Activated CD8-positive, alpha-beta memory T cell treated with anti-CD3 and anti-CD28 coated beads for 48 hours (primary cell): ENCODE results near the gene ZSCAN22.
"Not testable (repeated sequence)": the region's sequence is repeated elsewhere in the genome, so short reads cannot be mapped to it uniquely, and the experiment has no call there.

ENCODE experiments used
- DNase-seq, 3 experiments: peaks; one replicate each; pipeline ENCODE4 v3.0.0-alpha.2; 2020; ENCODE audit warnings: low read depth in 2 of 3, low spot score in 2 of 3

The ZSCAN22 gene

GRCh38 chr19:58368561-58369360 is 42.0 kb downstream of the ZSCAN22 start:
- no peak for DNase-seq

- no peak for DNase-seq
Observed at GRCh38 chr19:58372311-58373133, 45.7 kb downstream of the ZSCAN22 start.

DNA sequence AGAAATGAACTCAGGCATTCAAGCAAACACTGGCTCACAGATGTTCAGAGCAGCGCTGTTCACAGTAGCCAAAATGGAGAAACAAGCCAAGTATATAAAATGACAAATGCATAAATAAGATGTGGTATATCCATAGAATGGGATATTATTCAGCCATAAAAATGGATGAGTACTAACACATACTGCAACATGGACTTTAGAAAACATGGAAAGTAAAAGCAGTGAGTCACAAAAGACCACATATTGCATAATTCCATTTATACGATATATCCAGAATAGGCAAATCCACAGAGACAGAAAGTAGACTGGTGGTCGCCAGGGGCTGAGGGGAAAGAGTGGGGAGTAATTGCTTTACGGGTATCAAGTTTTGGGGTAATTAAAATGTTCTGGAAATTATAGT is 47.4 kb downstream of the ZSCAN22 start:
- no peak for DNase-seq

DNA sequence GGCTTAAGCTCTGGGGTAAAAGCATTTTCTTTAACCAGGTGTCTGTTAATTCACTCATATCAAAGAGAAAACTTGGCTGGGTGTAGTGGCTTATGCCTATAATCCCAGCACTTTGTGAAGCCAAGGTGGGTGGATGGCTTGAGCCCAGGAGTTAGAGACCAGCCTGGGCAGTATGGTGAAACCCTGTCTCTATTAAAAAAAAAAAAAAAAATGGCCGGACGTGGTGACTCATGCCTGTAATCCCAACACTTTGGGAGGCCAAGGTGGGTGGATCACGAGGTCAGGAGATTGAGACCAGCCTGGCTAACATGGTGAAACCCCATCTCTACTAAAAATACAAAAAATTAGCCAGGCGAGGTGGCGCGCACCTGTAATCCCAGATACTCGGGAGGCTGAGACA is 49.9 kb downstream of the ZSCAN22 start:
- DNase-seq = not testable (repeated sequence)

DNA sequence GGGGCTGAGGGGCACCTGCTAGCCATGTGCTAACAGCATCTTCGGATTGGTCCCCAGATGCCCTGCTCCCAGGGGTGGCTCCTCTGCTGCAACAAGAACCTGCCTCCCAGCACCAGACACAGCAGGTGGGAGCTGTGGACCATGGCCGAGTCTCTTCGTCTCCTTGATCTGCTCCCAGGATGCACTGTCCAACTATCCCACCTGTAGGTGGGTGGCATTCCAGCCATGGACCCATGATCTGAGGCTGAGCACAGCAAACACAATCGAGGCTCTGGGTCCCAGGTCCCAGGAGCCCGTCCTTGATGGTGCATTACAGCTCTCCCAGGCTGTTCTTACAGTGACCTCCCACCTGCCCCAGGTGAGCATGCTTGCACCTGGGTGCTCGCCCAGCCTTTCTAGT is 52.5 kb downstream of the ZSCAN22 start:
- DNase-seq = no peak

DNA sequence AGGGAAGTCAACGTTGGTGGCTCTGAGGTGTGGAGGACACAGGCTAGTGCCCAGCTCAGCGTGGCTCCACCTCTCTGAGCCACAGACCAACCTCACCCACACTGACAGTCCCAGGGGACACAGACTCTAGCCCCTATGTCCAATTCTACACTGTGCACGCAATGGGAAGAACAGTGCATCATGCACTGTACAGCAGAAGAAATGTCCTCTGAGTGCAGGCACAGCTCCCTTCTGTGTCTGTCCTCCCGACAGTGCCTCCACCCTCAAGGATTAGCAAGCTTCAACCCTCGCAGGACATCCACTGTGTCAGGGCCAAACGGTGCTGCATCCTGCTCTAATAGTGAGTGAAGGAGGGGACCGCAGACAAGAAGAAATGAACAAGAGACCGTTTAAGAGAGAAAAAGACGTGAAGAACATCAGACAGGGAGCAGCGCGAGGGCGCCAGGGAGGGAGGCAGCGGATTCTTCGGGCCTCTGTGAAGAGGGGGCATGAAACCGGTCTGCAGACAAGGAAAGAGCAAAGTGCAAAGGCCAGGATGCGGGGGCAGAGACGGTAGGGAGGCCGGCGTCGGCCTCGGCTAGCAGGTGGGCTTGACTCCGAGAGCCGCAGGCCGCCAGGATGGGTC is 53.4 kb downstream of the ZSCAN22 start:
- no peak for DNase-seq

DNA sequence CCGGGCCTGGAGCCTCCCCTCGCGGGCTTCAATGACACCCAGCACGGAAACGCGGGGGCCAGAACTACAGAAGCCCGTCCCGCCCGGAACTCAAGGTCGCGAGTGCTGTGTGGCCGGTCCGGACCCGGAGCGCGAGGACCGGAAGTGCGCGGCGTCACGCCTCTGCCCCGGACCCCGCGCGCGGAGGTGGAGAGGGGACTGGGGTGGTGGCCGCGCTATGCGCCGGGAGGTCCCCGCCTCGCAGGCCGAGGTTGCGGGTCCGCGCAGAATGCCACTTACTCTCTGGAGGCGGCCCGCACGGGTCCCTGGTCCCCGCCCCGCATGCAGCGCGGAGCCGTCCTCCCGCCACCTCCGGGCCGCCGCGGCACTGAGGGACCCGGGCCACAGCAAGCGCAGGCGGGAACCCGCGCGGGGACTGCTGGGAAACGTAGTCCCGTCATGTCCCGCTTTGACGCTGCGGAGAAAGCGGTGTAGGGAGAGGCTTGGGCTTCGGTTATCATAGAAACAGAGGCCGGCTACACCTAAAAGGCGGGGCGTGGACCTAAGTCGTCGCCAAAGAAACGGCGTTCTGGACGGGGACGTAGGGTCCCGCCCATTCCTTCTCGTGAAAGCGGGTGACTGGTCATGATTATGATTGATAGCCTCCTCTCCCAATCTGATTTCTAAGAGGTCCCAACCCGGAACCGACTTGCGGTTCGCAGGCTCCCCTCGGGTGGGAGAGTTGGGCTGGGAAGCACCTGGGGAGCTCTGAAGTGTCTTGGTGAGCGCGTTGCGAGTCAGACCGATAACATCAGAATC is 54.1 kb downstream of the ZSCAN22 start, which contains the start of gene ZNF837:
Gene ZNF837 (minus strand): TSS at position 369 of the 798 bp plus-strand sequence. CDS start 11,698 bp downstream, outside the sequence.
- DNase-seq = peak; percentile 87 to 89 (median 88)

DNA sequence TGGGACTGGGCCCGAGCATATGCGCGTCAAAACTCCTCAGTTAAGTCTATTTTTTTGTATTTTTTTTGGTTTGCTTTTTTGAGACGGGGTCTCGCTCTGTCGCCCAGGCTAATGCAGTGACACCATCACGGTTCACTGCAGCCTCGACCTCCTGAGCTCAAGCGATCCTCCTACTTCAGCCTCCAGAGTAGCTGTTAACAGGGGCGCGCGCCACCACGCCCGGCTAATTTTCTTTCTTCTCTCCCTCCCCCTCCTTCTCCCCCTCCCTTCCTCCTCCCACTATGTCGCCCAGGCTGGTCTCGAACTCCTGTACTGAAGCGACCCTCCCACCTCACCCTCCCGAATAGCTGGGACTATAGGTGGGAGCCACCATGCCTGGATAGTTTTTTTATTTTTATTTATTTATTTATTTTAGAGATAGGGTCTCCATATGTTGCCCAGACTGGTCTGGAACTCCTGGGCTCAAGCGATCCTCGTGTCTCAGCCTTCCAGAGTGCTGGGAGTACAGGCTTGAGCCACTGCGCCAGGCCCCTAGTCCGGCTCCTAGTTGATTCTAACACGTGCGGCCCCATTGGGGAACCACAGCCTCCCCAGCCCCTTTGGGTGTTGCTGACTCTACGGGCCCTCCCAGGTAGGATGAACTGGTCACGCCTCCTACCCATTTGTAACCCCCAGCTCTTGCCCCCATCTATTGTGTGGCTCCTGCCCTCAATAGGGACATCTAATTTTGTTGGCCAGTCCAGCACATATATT is 54.8 kb downstream of the ZSCAN22 start:
- no peak for DNase-seq

DNA sequence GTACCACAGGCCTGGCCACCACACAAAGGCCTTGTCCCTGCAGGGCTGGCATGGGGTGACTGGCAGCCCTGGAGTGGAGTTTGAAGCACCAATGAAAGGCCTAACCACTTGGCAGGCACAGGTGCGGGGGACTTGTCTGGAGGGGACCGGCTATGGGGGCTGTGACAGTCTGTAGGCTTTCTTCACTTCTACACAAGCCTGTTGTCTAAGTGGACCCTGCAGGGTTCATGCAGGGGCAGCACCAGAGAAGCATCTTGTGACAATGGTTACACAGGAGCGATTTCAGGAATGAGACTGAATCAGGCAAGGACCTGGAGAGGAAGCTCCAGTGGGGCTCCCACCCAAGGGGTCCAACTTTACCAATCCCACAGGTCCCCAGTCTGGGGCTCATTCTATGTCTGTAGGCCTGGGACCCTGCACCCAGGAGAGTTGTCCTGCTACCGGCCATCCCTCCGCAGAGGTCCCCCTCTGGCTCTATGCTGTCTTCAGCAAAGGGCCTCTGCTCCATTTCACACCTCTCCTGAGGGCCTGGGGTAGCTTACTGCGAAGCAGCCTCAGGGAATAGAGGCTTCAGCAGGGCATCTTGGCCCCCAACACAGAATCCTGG is 56.3 kb downstream of the ZSCAN22 start:
- DNase-seq = no peak

- DNase-seq = no peak
Observed at GRCh38 chr19:58385313-58385890, 58.6 kb downstream of the ZSCAN22 start.

DNA sequence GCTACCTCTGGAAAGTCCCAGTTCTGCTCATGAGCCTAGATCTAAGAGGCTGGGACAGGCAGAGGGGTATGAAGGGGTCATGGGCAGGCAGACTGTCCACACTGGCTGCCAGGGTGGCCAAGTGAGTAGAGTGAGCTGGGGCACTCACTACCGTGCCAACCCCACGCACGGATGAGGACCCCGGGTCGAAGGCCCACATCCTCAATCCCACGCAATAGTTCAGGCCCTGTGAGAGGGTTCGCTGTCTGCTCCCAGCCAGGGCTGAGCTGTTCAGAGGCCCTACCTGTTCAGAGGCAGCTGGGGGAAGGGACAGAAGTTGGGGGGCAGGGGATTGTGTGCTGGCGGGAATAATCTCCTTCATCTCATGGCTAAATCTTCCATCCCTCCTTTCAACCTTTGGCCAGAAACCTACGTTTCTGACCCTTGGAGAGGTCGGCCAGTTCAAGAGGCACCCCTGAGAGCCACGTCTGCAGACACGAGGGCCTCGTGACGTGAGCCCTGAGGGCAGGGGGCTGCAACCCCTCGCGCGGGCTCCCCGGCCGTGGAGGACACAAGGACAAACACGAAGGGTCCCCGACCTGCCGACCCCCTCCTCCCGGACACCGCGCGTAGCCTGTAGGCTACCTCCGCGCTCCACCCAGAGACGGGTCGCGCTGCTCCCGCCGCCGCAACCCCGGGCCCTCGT is 59.2 kb downstream of the ZSCAN22 start:
- no peak for DNase-seq

DNA sequence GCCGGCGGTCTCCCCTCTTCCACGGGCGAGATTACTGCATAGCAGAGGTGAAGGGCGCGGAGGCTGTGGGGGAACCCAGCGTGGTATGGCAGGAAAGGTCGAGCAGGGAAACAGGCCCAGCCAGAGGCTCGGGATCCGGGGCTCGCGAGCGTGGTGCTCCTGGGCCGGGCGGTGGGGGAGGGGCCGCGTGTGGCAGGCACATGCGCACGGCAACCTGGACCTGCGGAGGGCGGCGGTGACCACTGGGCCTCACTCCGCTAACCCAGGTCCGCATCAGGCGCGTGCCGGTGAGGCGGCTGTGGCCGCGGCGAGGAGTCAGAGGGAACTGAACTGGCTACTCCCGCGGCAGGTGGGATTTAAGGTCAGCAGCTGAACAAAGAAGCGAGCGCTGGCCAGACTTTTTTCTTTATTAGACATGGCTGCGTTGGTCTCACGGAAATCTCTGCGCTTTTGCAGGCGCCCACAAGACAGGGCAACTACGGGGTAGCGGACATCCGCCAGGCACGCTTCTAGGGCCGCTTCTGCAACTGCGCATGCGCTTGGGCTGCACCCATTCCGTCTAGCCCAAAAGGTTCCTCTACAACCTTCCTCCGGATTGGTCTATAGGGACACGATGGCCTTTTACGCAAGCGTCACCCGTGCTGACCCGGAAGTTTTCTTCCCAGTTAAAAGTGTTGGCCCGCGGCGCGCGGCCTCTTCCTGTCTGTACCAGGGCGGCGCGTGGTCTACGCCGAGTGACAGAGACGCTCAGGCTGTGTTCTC is 60.0 kb downstream of the ZSCAN22 start, which contains the start of gene RPS5:
Gene RPS5 (plus strand): TSS at position 694 of the 762 bp plus-strand sequence. CDS start 869 bp downstream, outside the sequence.
- DNase-seq = peak; percentile 86 to 97 (median 94)

- no peak for DNase-seq
Observed at GRCh38 chr19:58387338-58388174, 60.8 kb downstream of the ZSCAN22 start.

GRCh38 chr19:58388175-58388526 is 61.4 kb downstream of the ZSCAN22 start:
- no peak for DNase-seq
